ENCODE data around the gene CXCL8. TPM values are rescaled to one million over a fixed set of nuclear protein-coding genes. Genes with fewer than 3 reads are reported as not detected.

Gene CXCL8
- total RNA-seq, 1 experiment from 2014 or later, result not detected

GRCh38 chr4:73776321-73776729 is 36.0 kb downstream of the CXCL8 start:
- no peak overlapping the region for H3K4me3 ChIP-seq (ENCODE audit: insufficient read depth, low read depth, low read length)
- H3K36me3 ChIP-seq (replicated peaks; ENCODE audit: control insufficient read depth, insufficient read depth, low read length), result no peaks in the 10 kb centered on the region
- H3K27me3 ChIP-seq (ENCODE audit: control insufficient read depth, insufficient read depth, low read length), result no peaks in the 10 kb centered on the region
- no peak for DNase-seq

GRCh38 chr4:73777612-73778011 is 37.2 kb downstream of the CXCL8 start:
- no peaks in the 10 kb centered on the region for H3K27me3 ChIP-seq (ENCODE audit: control insufficient read depth, insufficient read depth, low read length)
- no peaks in the 10 kb centered on the region for H3K36me3 ChIP-seq (replicated peaks; ENCODE audit: control insufficient read depth, insufficient read depth, low read length)
- H3K4me3 ChIP-seq (ENCODE audit: insufficient read depth, low read depth, low read length), result no peak overlapping the region
- no peak for DNase-seq

- Histone ChIP-seq H3K36me3 (replicated peaks; ENCODE audit: control insufficient read depth, insufficient read depth, low read length) (no peaks in the 10 kb centered on the region), H3K4me3 (ENCODE audit: insufficient read depth, low read depth, low read length) (no peak overlapping the region), H3K27me3 (ENCODE audit: control insufficient read depth, insufficient read depth, low read length) (no peaks in the 10 kb centered on the region)
- DNase-seq, result no peak
Observed at GRCh38 chr4:73780243-73780642, 39.9 kb downstream of the CXCL8 start.

GRCh38 chr4:73780834-73781233 is 40.5 kb downstream of the CXCL8 start:
- no peak overlapping the region for H3K4me3 ChIP-seq (ENCODE audit: insufficient read depth, low read depth, low read length)
- DNase-seq, result no peak
- H3K27me3 ChIP-seq (ENCODE audit: control insufficient read depth, insufficient read depth, low read length), result no peaks in the 10 kb centered on the region
- H3K36me3 ChIP-seq (replicated peaks; ENCODE audit: control insufficient read depth, insufficient read depth, low read length), result no peaks in the 10 kb centered on the region

GRCh38 chr4:73788411-73788810 is 48.0 kb downstream of the CXCL8 start:
- no peak for DNase-seq
- no peaks in the 10 kb centered on the region for H3K36me3 ChIP-seq (replicated peaks; ENCODE audit: control insufficient read depth, insufficient read depth, low read length)
- H3K4me3 ChIP-seq (ENCODE audit: insufficient read depth, low read depth, low read length), result no peak overlapping the region
- H3K27me3 ChIP-seq (ENCODE audit: control insufficient read depth, insufficient read depth, low read length), result no peaks in the 10 kb centered on the region

Other genes starting within 250 kb of the CXCL8 start
- gene RASSF6, start 120.1 kb upstream of the CXCL8 start, total RNA-seq (2014; rRNA removed; shearing (Covaris generic)), result 0.22 and 0.66 TPM in 2 replicates
- gene CXCL6, start 96.1 kb downstream of the CXCL8 start, total RNA-seq (2014; rRNA removed; shearing (Covaris generic)), result 0.17 and 1.2 TPM in 2 replicates
- gene PF4V1, start 112.7 kb downstream of the CXCL8 start, total RNA-seq (2014; rRNA removed; shearing (Covaris generic)), result not detected in 2 replicates
- gene CXCL1, start 128.8 kb downstream of the CXCL8 start, total RNA-seq (2014; rRNA removed; shearing (Covaris generic)), result not detected in 2 replicates
- gene PF4, start 241.5 kb downstream of the CXCL8 start, total RNA-seq (2014; rRNA removed; shearing (Covaris generic)), result 0.33 TPM in 1 of 2 replicates, not detected in the other
- not detected in 2 replicates for gene PPBP, start 247.6 kb downstream of the CXCL8 start, total RNA-seq (2014; rRNA removed; shearing (Covaris generic))